GM13976 (cell line): ENCODE data around the gene DIP2A.

Experiments
- DNase-seq: peaks from one replicate; pipeline ENCODE4 v3.0.0; 2012; ENCODE audit warnings: low spot score
- CTCF ChIP-seq: IDR thresholded peaks from 2 replicates; pipeline ENCODE4 v1.5.1; 2012; ENCODE audit warnings: borderline replicate concordance, mild to moderate bottlenecking; ENCODE audit not compliant: insufficient read depth; ENCODE audit errors: extremely low read depth, missing control alignments, control extremely low read depth
- in situ Hi-C: fragments of 300-500 bp; cut with MboI; formaldehyde crosslinking; loops from one replicate; pipeline ENCODE4 v1.12.0; 2022; ENCODE audit warnings: low sequenced_read_pairs, mixed read lengths, inconsistent platforms; ENCODE audit not compliant: unreplicated experiment

Gene DIP2A

DNA sequence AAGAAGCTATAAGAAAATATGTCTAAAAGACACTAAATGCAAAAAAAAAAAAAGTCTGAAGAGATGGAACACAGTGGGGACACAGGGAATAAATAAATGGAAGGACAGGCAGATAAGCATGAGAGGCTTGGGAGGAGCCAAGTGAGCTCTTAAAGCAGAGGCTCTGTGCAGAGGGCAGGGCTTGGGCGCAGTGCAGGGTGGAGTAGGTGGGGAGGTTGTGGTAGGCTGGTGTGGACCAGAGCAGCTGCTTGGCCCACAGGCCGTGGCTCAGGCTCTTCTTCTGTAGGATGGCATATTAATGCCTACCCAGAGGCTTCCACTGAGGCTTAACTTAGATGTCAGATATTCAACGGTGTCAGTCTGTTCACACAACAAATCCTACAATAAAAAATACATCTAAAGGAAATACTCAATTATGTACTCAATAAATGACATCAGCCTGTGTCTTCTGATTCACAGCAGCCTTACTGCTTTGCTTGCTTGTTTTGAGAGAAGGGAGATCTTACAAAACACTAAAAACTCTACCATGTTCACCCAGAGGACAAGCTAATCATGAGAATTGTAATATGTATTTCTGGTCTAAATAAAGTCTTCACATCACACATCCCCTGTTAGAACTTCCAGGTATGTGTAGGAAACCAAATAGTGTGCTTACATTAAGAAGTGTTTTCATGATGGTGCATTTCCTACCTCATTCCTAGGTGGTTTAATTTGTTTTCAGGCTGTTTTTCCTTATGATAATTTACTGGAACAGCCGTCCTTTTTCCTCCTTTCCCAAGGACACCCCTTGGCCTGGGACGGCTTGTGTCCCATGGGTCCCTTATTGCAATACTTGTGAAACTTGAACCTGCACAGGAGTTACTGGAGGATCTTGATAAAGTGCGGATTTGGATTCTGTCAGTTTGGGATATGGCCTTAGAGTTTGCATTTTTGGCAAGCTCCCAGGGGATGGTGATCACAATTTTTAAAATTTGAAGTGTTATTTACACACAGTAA, 24.9 kb downstream of the DIP2A start:
- no peak for TF ChIP-seq CTCF
- DNase-seq, result no peak
- in situ Hi-C loops, result no loop called here

- in situ Hi-C loops, result no loop called here
- no peak for TF ChIP-seq CTCF
- DNase-seq, result no peak
Measured at GRCh38 chr21:46486481-46487126, 27.9 kb downstream of the DIP2A start.

DNA sequence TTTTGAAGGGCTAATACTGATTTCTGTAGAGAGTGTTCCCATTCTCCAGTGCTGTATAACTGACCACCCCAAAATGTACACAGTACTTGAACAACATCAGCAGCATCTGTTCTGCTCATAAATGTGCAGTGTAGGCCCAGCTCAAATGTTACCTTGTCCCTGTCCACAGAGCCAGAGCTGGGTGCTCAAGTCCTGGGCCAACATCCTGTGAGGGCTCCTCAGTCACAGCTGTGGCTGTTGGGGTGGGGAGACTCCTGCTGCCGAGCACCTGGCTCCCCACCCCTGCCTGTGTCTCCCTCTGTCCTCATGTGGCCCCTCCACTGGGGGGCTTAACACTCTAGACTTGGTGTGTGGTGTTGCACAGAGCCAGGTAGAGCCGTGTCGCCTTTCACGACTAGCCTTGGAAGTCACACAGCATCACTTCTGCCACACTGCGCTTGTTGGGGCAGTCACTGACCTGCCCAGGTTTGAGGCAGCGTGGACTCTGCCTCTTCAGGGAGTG, 30.5 kb downstream of the DIP2A start:
- in situ Hi-C loops, result no loop called here
- no peak for DNase-seq
- TF ChIP-seq CTCF, result no peak

- TF ChIP-seq CTCF, result no peak
Measured at GRCh38 chr21:46489800-46490199, 31.1 kb downstream of the DIP2A start.

DNA sequence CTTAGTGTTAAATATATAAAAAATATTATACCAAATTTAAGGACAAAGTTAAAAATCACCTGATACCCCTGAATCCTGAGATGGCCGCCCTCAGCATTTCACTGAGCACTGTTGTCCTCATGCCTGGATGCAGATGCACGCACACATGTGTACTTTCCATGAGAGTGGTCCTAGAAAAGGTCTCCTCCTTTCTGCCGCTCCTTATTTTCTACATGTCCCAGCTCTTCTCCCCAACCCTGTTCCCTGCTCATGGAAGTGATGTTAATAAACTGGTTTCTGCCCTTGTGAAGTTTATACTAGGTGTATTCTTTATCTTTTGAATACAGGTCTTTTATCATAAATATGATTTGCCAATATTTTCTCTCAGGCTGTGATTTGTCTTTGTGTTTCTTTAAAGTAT, 32.9 kb downstream of the DIP2A start:
- no peak for TF ChIP-seq CTCF
- DNase-seq, result no peak
- in situ Hi-C loops, result no loop called here

More at GRCh38 chr21:46489800-46490199, 31.1 kb downstream of the DIP2A start:
- no peak for DNase-seq
- in situ Hi-C loops, result no loop called here

DNA sequence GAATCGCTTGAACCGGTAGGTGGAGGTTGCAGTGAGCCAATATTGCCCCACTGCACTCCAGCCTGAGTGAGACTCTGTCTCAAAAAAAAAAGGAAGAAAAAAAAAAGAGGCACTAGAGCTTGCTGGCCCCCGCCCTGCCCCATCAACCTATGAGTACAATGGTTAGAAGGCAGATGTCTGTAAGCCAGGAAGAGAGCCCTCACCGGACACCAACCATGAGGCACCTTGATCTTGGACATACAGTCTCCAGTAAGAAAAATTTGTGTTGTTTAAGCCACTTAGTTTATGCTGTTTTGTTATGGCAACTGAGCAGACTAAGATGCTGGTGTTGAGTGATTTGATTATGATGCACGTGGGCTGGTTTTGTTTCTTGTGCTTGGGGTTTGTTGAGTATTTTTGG, 34.2 kb downstream of the DIP2A start:
- in situ Hi-C loops, result no loop called here
- DNase-seq, result no peak
- TF ChIP-seq CTCF, result no peak
